ENCODE results near the gene ATG9B.

Gene ATG9B

GRCh38 chr7:150999497-151000230, 24.6 kb downstream of the ATG9B start:
- H3K4me3 Mint-ChIP-seq, result no peak overlapping the region
- H3K4me1 Mint-ChIP-seq, result peaks cover 37% of the 10 kb centered on the region
- peaks cover 4% of the 10 kb centered on the region for H3K27me3 Mint-ChIP-seq
- CTCF ChIA-PET, result no interaction called here
- H3K27ac Mint-ChIP-seq, result no peak overlapping the region
- peaks cover 20% of the 10 kb centered on the region for H3K36me3 Mint-ChIP-seq
- no peak for DNase-seq
- H3K9me3 Mint-ChIP-seq, result no peaks in the 10 kb centered on the region

- Mint-ChIP-seq H3K9me3 (no peaks in the 10 kb centered on the region), H3K4me3 (no peak overlapping the region), H3K4me1 (peaks cover 43% of the 10 kb centered on the region), H3K27ac (no peak overlapping the region), H3K27me3 (peaks cover 4% of the 10 kb centered on the region), H3K36me3 (peaks cover 18% of the 10 kb centered on the region)
- CTCF ChIA-PET, result no interaction called here
- no peak for DNase-seq
Observed at GRCh38 chr7:150999001-150999400, 25.3 kb downstream of the ATG9B start.

- CTCF ChIA-PET, result interaction anchor here (1.7 to 2.0 kb wide), 2 partner anchors 12 to 20 kb away, joined by 4 to 9 read pairs; no protein-coding TSS in a partner anchor
Observed at GRCh38 chr7:150998341-150998740, 26.0 kb downstream of the ATG9B start.

GRCh38 chr7:150997817-150998216, 26.5 kb downstream of the ATG9B start:
- peaks cover 4% of the 10 kb centered on the region for H3K27me3 Mint-ChIP-seq
- peaks cover 1% of the 10 kb centered on the region for H3K9me3 Mint-ChIP-seq
- peaks cover 18% of the 10 kb centered on the region for H3K36me3 Mint-ChIP-seq
- DNase-seq, result no peak
- no peak overlapping the region for H3K4me3 Mint-ChIP-seq
- peak overlapping the region; percentile 25 for H3K27ac Mint-ChIP-seq
- CTCF ChIA-PET, result interaction anchor here (1.7 to 2.0 kb wide), 2 partner anchors 11 to 21 kb away, joined by 4 to 9 read pairs; no protein-coding TSS in a partner anchor
- peaks cover 48% of the 10 kb centered on the region for H3K4me1 Mint-ChIP-seq

More at GRCh38 chr7:150998341-150998740, 26.0 kb downstream of the ATG9B start:
- Mint-ChIP-seq H3K27me3 (peaks cover 4% of the 10 kb centered on the region), H3K9me3 (no peaks in the 10 kb centered on the region), H3K4me1 (peaks cover 45% of the 10 kb centered on the region), H3K36me3 (peaks cover 18% of the 10 kb centered on the region), H3K4me3 (no peak overlapping the region), H3K27ac (peak overlapping the region; percentile 69)
- no peak for DNase-seq

- peaks cover 51% of the 10 kb centered on the region for H3K4me1 Mint-ChIP-seq
- peaks cover 8% of the 10 kb centered on the region for H3K27me3 Mint-ChIP-seq
- peaks cover 4% of the 10 kb centered on the region for H3K9me3 Mint-ChIP-seq
- H3K36me3 Mint-ChIP-seq, result peaks cover 20% of the 10 kb centered on the region
- CTCF ChIA-PET, result interaction anchor here (1.7 to 2.0 kb wide), 2 partner anchors 10 to 21 kb away, joined by 4 to 9 read pairs; no protein-coding TSS in a partner anchor
- no peak overlapping the region for H3K27ac Mint-ChIP-seq
- H3K4me3 Mint-ChIP-seq, result no peak overlapping the region
- DNase-seq, result no peak
Observed at GRCh38 chr7:150997075-150997511, 27.2 kb downstream of the ATG9B start.

GRCh38 chr7:150996376-150997074, 27.8 kb downstream of the ATG9B start:
- peaks cover 51% of the 10 kb centered on the region for H3K4me1 Mint-ChIP-seq
- no peak for DNase-seq
- CTCF ChIA-PET, result interaction anchor here (1.7 to 2.0 kb wide), 2 partner anchors 10 to 22 kb away, joined by 4 to 9 read pairs; no protein-coding TSS in a partner anchor
- peaks cover 4% of the 10 kb centered on the region for H3K9me3 Mint-ChIP-seq
- H3K27me3 Mint-ChIP-seq, result peaks cover 8% of the 10 kb centered on the region
- H3K4me3 Mint-ChIP-seq, result peak overlapping the region; percentile 33
- H3K27ac Mint-ChIP-seq, result no peak overlapping the region
- peaks cover 18% of the 10 kb centered on the region for H3K36me3 Mint-ChIP-seq

GRCh38 chr7:150994838-150995510, 29.3 kb downstream of the ATG9B start:
- CTCF ChIA-PET, result interaction anchor here (1.0 to 3.0 kb wide), 9 partner anchors 10 to 118 kb away, joined by 3 to 27 read pairs (median 3); no protein-coding TSS in a partner anchor
- H3K4me3 Mint-ChIP-seq, result peak overlapping the region; percentile 66
- peak overlapping the region; percentile 79 for H3K27ac Mint-ChIP-seq

GRCh38 chr7:150994141-150994837, 30.0 kb downstream of the ATG9B start:
- H3K4me3 Mint-ChIP-seq, result peak overlapping the region; percentile 66
- peak overlapping the region; percentile 85 for H3K27ac Mint-ChIP-seq
- peaks cover 20% of the 10 kb centered on the region for H3K36me3 Mint-ChIP-seq
- H3K27me3 Mint-ChIP-seq, result peaks cover 28% of the 10 kb centered on the region
- CTCF ChIA-PET, result interaction anchor here (1.0 to 3.0 kb wide), 11 partner anchors 9 to 118 kb away, joined by 3 to 27 read pairs (median 4); no protein-coding TSS in a partner anchor
- H3K9me3 Mint-ChIP-seq, result peaks cover 26% of the 10 kb centered on the region
- DNase-seq, result peak; percentile 67
- peaks cover 52% of the 10 kb centered on the region for H3K4me1 Mint-ChIP-seq

More at GRCh38 chr7:150994838-150995510, 29.3 kb downstream of the ATG9B start:
- DNase-seq, result no peak
- peaks cover 18% of the 10 kb centered on the region for H3K36me3 Mint-ChIP-seq
- peaks cover 49% of the 10 kb centered on the region for H3K4me1 Mint-ChIP-seq
- H3K27me3 Mint-ChIP-seq, result peaks cover 21% of the 10 kb centered on the region
- H3K9me3 Mint-ChIP-seq, result peaks cover 20% of the 10 kb centered on the region

GRCh38 chr7:150993511-150993910, 30.8 kb downstream of the ATG9B start:
- Mint-ChIP-seq H3K4me1 (peaks cover 55% of the 10 kb centered on the region), H3K27me3 (peaks cover 36% of the 10 kb centered on the region), H3K36me3 (peaks cover 20% of the 10 kb centered on the region), H3K27ac (no peak overlapping the region), H3K9me3 (peaks cover 26% of the 10 kb centered on the region), H3K4me3 (no peak overlapping the region)
- CTCF ChIA-PET, result interaction anchor here (1.5 to 3.0 kb wide), 9 partner anchors 9 to 119 kb away, joined by 3 to 27 read pairs (median 6); no protein-coding TSS in a partner anchor
- DNase-seq, result no peak

- DNase-seq, result peak; percentile 47
- no peak overlapping the region for H3K4me3 Mint-ChIP-seq
- peaks cover 55% of the 10 kb centered on the region for H3K4me1 Mint-ChIP-seq
- CTCF ChIA-PET, result interaction anchor here (1.0 to 4.5 kb wide), 7 partner anchors 12 to 102 kb away, joined by 3 to 29 read pairs (median 4); no protein-coding TSS in a partner anchor
- H3K36me3 Mint-ChIP-seq, result peaks cover 18% of the 10 kb centered on the region
- peaks cover 26% of the 10 kb centered on the region for H3K9me3 Mint-ChIP-seq
- peaks cover 40% of the 10 kb centered on the region for H3K27me3 Mint-ChIP-seq
- H3K27ac Mint-ChIP-seq, result no peak overlapping the region
Observed at GRCh38 chr7:150992833-150993302, 31.4 kb downstream of the ATG9B start.

GRCh38 chr7:150992051-150992640, 32.1 kb downstream of the ATG9B start:
- peaks cover 55% of the 10 kb centered on the region for H3K4me1 Mint-ChIP-seq
- no peak overlapping the region for H3K4me3 Mint-ChIP-seq
- no peak for DNase-seq
- CTCF ChIA-PET, result interaction anchor here (1.0 to 4.5 kb wide), 6 partner anchors 12 to 103 kb away, joined by 3 to 29 read pairs (median 15); no protein-coding TSS in a partner anchor
- peaks cover 14% of the 10 kb centered on the region for H3K36me3 Mint-ChIP-seq
- H3K9me3 Mint-ChIP-seq, result peaks cover 26% of the 10 kb centered on the region
- no peak overlapping the region for H3K27ac Mint-ChIP-seq
- H3K27me3 Mint-ChIP-seq, result peaks cover 38% of the 10 kb centered on the region

GRCh38 chr7:150990416-150991186, 33.7 kb downstream of the ATG9B start, which contains the start of gene NOS3:
Gene NOS3 (plus strand): TSS chr7:150991017. CDS start chr7:150993804, 2,787 bp downstream.
- CTCF ChIA-PET, result interaction anchor here (0.9 to 4.5 kb wide), 8 partner anchors 17 to 211 kb away, joined by 3 to 29 read pairs (median 4); no protein-coding TSS in a partner anchor
- H3K27me3 Mint-ChIP-seq, result peaks cover 50% of the 10 kb centered on the region
- peak within 1 kb of the TSS; percentile 13 for H3K27ac Mint-ChIP-seq
- no peak within 1 kb of the TSS for H3K4me3 Mint-ChIP-seq
- H3K4me1 Mint-ChIP-seq, result peaks cover 55% of the 10 kb centered on the region
- H3K9me3 Mint-ChIP-seq, result peaks cover 26% of the 10 kb centered on the region
- peaks cover 14% of the 10 kb centered on the region for H3K36me3 Mint-ChIP-seq
- DNase-seq, result no peak

All from activated naive CD4-positive, alpha-beta T cell treated with anti-CD3 and anti-CD28 coated beads, Interleukin-2, amount 10 ng/mL, durations not matched to agents 7 days and 5 days (primary cell).